AG04450 (cell line): ENCODE measurements around the gene ZNF285. TPM values are rescaled to one million over a fixed set of nuclear protein-coding genes. Genes with fewer than 3 reads are reported as not detected.

Source experiments
- CTCF ChIA-PET: fragments of 300-600, 350-600 bp; formaldehyde crosslinking; extraction: SDS; loops from one replicate; lab custom pipeline; 2022; ENCODE audit warnings: antibody characterized with exemption, inconsistent platforms; lab: Charles Lee
- POLR2A ChIA-PET: fragments of 350-600 bp; formaldehyde crosslinking; extraction: SDS; loops from one replicate; lab custom pipeline; 2021; ENCODE audit warnings: antibody characterized with exemption, inconsistent platforms; lab: Yijun Ruan, JAX
- DNase-seq: peaks from one replicate; pipeline ENCODE4 v3.0.0-alpha.2; 2011; ENCODE audit warnings: low read depth, low spot score
- H3K27ac ChIP-seq: one replicate; pipeline ENCODE4 v1.5.1; 2012; ENCODE audit warnings: low read depth, low read length, control low read depth
- H3K27me3 ChIP-seq: one replicate; pipeline ENCODE4 v1.6.0; 2012; ENCODE audit warnings: low read length; ENCODE audit not compliant: control insufficient read depth, insufficient read depth
- H3K4me3 ChIP-seq: 2 replicates; pipeline ENCODE4 v1.5.1; 2011; ENCODE audit warnings: mild to moderate bottlenecking, low read depth, low read length, control low read depth
- H3K9me3 ChIP-seq: 2 replicates; pipeline ENCODE4 v1.5.1; 2012; ENCODE audit warnings: low read length; ENCODE audit not compliant: control insufficient read depth, insufficient read depth
- polyA minus RNA-seq: library from RNA; depleted of rRNA, polyadenylated mRNA; stranded (reverse); fragments of >200 nt; gene quantifications from 2 replicates; pipeline ENCODE4 v1.2.3, GENCODE V29; 2011; rRNA and poly(A)+ RNA removed
- polyA plus RNA-seq: library from polyadenylated mRNA; depleted of rRNA; stranded (reverse); fragments of >200 nt; gene quantifications from 2 replicates; pipeline ENCODE4 v1.2.3, GENCODE V29; 2011; rRNA removed
- TF ChIP-seq, protein P1 (sequence below): IDR thresholded peaks from 2 replicates; pipeline ENCODE4 v1.5.1; 2011; ENCODE audit warnings: low read depth, low read length, control low read depth, inconsistent platforms

ZNF285 gene
- polyA plus RNA-seq (3.2 and 4.4 TPM in 2 replicates), polyA minus RNA-seq (2.9 and 4.9 TPM in 2 replicates)

DNA sequence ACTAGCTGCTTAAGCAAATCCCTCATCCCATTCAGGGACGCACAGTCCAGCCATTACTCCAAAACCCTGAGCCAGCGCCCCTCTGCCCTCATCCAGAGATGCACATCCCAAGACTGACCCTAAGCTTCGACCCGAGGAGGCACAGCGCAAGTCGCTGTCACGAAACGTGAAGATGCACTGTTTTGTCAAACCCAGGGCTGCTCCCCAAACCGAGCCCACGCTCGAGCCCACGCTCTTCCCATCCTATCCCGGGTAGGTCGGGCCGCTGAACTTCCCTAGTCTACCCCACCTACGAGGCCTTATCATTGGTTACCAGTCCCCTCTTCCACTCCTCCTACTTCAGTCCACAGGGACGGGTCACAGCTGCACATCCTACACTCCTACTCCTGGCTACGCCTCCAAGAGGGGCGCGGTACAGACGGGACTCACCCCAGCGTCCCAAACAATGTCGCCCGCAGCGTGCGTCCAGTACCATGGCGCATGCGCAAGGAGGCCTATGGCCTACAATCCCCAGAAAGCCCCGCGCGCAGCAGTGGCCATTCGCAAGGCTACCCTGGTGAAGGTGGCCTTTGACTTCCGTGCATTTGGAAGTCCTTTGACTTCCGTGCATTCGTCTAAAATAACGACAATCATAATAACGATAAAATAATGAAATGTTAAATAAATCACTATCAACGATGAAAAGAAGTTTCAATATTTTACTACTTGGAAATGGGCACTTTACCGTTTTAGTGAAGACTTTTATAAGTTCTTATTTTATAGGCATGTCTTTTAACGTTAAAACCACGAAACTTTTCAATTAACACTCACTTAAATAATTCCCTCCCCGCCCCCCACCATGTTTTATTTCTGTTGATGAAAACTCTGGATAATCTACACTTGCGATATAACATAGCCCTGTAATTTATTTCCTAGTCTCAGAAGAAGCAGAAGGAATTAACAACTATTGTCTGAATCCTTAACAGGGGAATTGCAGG is at the start of gene ZNF285:
Gene ZNF285, minus strand, starts transcription at position 470 of the 977 bp plus-strand sequence. CDS start 4,395 bp downstream, outside the sequence.
- POLR2A ChIA-PET, result interaction anchor here (0.6 kb wide), 1 partner anchor 189 kb away, joined by 7 read pairs; the partner anchor contains the start of gene ZNF227

GRCh38 chr19:44447916-44448674 is 46.7 kb upstream of the ZNF285 start, which contains the start of gene ZNF229:
ZNF229 (minus strand) TSS chr19:44448472; CDS start chr19:44442847, 5,625 bp downstream.
- Histone ChIP-seq H3K27ac (peak within 1 kb of the TSS; percentile 81), H3K27me3 (no peaks in the 10 kb centered on the region), H3K9me3 (peaks cover 17% of the 10 kb centered on the region), H3K4me3 (peak within 1 kb of the TSS; percentile 91)
- peak; percentile 87 for DNase-seq
- ChIA-PET POLR2A (no interaction called here), CTCF (no interaction called here)
- TF ChIP-seq, protein P1, sequence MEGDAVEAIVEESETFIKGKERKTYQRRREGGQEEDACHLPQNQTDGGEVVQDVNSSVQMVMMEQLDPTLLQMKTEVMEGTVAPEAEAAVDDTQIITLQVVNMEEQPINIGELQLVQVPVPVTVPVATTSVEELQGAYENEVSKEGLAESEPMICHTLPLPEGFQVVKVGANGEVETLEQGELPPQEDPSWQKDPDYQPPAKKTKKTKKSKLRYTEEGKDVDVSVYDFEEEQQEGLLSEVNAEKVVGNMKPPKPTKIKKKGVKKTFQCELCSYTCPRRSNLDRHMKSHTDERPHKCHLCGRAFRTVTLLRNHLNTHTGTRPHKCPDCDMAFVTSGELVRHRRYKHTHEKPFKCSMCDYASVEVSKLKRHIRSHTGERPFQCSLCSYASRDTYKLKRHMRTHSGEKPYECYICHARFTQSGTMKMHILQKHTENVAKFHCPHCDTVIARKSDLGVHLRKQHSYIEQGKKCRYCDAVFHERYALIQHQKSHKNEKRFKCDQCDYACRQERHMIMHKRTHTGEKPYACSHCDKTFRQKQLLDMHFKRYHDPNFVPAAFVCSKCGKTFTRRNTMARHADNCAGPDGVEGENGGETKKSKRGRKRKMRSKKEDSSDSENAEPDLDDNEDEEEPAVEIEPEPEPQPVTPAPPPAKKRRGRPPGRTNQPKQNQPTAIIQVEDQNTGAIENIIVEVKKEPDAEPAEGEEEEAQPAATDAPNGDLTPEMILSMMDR, result no peak

More for the DNA sequence above, at the start of gene ZNF285:
- DNase-seq, result peak; percentile 94
- TF ChIP-seq, protein P1, result no peak
- H3K27ac ChIP-seq, result peak within 1 kb of the TSS; percentile 39
- H3K9me3 ChIP-seq, result peaks cover 2% of the 10 kb centered on the region; the same call in 1 of the 2 replicates
- CTCF ChIA-PET, result no interaction called here
- peak within 1 kb of the TSS; percentile 85 for H3K4me3 ChIP-seq
- H3K27me3 ChIP-seq, result no peaks in the 10 kb centered on the region

DNA sequence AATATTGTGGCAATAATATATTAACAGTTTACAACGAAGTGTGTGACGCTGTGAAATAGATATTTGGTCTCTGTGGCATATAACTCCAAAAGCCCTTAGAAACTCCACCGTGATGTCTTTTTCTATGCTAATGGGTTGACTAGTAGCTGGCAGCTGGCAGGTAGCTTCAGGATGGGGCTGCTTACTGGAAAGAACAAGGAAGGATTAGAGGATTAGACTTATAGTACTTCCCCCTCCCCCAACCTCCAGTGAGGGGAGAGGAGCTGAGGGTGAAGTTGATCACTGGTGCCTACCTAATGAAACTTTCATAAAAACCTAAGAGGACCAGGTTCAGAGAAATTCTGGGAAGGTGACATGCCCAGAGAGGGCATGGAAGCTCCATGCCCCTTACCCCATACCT is 37.0 kb upstream of the ZNF285 start:
- Histone ChIP-seq H3K9me3 (peaks cover 19% of the 10 kb centered on the region; the same call in 1 of the 2 replicates), H3K4me3 (no peak overlapping the region), H3K27me3 (no peaks in the 10 kb centered on the region), H3K27ac (no peak overlapping the region)
- CTCF ChIA-PET, result no interaction called here
- POLR2A ChIA-PET, result no interaction called here
- TF ChIP-seq, protein P1, result no peak
- DNase-seq, result no peak

GRCh38 chr19:44435441-44435840 is 34.0 kb upstream of the ZNF285 start:
- CTCF ChIA-PET, result no interaction called here
- H3K27me3 ChIP-seq, result no peaks in the 10 kb centered on the region
- POLR2A ChIA-PET, result no interaction called here
- no peak overlapping the region for H3K4me3 ChIP-seq
- no peak overlapping the region for H3K27ac ChIP-seq
- peaks cover 34% of the 10 kb centered on the region; the same call in 1 of the 2 replicates for H3K9me3 ChIP-seq
- DNase-seq, result no peak
- TF ChIP-seq, protein P1, result no peak
